Lower leg skin (tissue), 3 donors: Measurements from ENCODE around the gene ALG1L2.
"Not testable (repeated sequence)": the region's sequence is repeated elsewhere in the genome, so short reads cannot be mapped to it uniquely, and the experiment has no call there.

Source experiments
- POLR2A ChIP-seq, 2 donors: fragments of 450-650 bp; IDR thresholded peaks; one replicate each; pipeline ENCODE4 v1.6.1; 2016 to 2017; ENCODE audit warnings: antibody characterized with exemption in 2 of 2, mild to moderate bottlenecking in 1 of 2, moderate library complexity in 1 of 2
- TF ChIP-seq, protein P1 (sequence below), 3 donors: fragments of 450-650 bp; IDR thresholded peaks; one replicate each; pipeline ENCODE4 v1.5.1; 2016; ENCODE audit warnings: antibody characterized with exemption in 3 of 3, mild to moderate bottlenecking in 3 of 3, moderate library complexity in 2 of 3

DNA sequence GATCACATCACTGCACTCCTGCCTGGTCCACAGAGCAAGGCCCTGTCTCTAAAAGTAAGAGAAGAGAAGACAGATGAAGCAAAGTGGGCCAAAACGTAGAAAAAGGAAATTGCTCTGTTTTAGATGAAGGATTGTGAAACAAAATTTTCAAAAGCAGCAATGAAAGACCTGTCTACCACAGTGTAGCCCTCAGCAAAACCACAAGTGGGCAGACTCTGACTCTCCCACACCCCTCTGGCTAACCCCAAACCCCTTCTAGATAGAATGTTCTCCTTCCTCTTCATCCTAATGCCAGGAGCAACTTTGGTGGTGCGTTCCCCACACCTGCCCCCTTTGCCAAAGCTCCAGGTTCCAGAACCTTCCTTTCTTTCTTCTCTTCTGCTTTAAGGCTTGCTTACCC, 5.0 kb downstream of the ALG1L2 start:
- TF ChIP-seq, protein P1, sequence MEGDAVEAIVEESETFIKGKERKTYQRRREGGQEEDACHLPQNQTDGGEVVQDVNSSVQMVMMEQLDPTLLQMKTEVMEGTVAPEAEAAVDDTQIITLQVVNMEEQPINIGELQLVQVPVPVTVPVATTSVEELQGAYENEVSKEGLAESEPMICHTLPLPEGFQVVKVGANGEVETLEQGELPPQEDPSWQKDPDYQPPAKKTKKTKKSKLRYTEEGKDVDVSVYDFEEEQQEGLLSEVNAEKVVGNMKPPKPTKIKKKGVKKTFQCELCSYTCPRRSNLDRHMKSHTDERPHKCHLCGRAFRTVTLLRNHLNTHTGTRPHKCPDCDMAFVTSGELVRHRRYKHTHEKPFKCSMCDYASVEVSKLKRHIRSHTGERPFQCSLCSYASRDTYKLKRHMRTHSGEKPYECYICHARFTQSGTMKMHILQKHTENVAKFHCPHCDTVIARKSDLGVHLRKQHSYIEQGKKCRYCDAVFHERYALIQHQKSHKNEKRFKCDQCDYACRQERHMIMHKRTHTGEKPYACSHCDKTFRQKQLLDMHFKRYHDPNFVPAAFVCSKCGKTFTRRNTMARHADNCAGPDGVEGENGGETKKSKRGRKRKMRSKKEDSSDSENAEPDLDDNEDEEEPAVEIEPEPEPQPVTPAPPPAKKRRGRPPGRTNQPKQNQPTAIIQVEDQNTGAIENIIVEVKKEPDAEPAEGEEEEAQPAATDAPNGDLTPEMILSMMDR (IDR thresholded peaks at IDR 0.05): not testable (repeated sequence)
- not testable (repeated sequence) for TF ChIP-seq POLR2A (IDR thresholded peaks at IDR 0.05)
